Endothelial cell of umbilical vein (primary cell): ENCODE data around the gene CHMP4A.

Source experiments
- CTCF ChIP-seq, 2 donors: IDR thresholded peaks; 1 replicate in 1 of 2; 2 replicates in 1 of 2; pipeline ENCODE4 v1.5.1; 2011; ENCODE audit warnings: low read length in 2 of 2, mild to moderate bottlenecking in 2 of 2, moderate library complexity in 2 of 2, control low read depth in 1 of 2, inconsistent platforms in 1 of 2, low read depth in 1 of 2; ENCODE audit not compliant: insufficient read depth in 1 of 2; ENCODE audit errors: extremely low read depth in 1 of 2
- EZH2 ChIP-seq: IDR thresholded peaks from 2 replicates; pipeline ENCODE4 v1.6.1; 2012; ENCODE audit warnings: borderline replicate concordance, low read depth, mild to moderate bottlenecking, moderate library complexity, low read length, inconsistent platforms; ENCODE audit not compliant: severe bottlenecking
- FOS ChIP-seq: IDR thresholded peaks from 2 replicates; pipeline ENCODE4 v1.6.1; 2011; ENCODE audit warnings: mild to moderate bottlenecking, low read length, moderate library complexity, borderline replicate concordance; ENCODE audit not compliant: insufficient read depth
- GATA2 ChIP-seq: IDR thresholded peaks from 2 replicates; pipeline ENCODE4 v1.7.0; 2011; ENCODE audit warnings: low read depth, mild to moderate bottlenecking, moderate library complexity, mixed read lengths, low read length; ENCODE audit not compliant: insufficient read length, insufficient read depth
- JUN ChIP-seq: IDR thresholded peaks from 2 replicates; pipeline ENCODE4 v1.6.1; 2011; ENCODE audit warnings: borderline replicate concordance, low read depth; ENCODE audit not compliant: insufficient read length, insufficient read depth
- POLR2A ChIP-seq: IDR thresholded peaks from 2 replicates; pipeline ENCODE4 v1.6.1; 2012; ENCODE audit warnings: low read depth, mild to moderate bottlenecking, control low read depth, low read length
- POLR2AphosphoS5 ChIP-seq: IDR thresholded peaks from 2 replicates; pipeline ENCODE4 v1.6.1; 2012; ENCODE audit warnings: low read depth, mild to moderate bottlenecking, control low read depth, low read length, moderate library complexity; ENCODE audit not compliant: insufficient read depth
- TF ChIP-seq, protein P1 (sequence below): IDR thresholded peaks from 2 replicates; pipeline ENCODE4 v1.6.1; 2011; ENCODE audit not compliant: insufficient read depth, insufficient read length

DNA sequence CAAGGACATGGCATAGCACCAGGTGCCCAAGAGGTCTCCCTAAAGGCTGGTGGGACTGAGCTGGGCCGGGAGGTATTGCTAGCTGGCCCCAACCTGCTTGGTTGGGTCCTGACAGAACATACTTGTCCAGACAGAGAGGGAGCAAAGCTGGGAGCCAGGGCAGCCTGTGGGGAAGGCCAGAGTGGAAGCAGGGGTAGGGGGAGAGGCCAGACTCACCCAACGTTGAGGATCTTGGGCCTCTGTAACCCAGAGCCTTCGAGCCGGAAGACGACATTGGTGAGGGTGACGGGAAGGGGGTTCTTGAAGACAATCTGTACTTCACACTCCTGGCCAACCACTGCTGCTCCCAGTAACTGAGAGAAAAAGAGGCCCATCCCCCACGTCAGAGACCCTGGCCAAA lies 40.6 kb upstream of the CHMP4A start:
- no peak for TF ChIP-seq CTCF (IDR thresholded peaks at IDR 0.05; ENCODE audit: extremely low read depth in 1 of 2, insufficient read depth in 1 of 2, low read depth in 1 of 2, low read length in 2 of 2)
- TF ChIP-seq POLR2AphosphoS5 = no peak
- no peak for TF ChIP-seq POLR2A
- TF ChIP-seq EZH2 = no peak
- no peak for TF ChIP-seq GATA2
- TF ChIP-seq JUN = no peak
- no peak for TF ChIP-seq FOS
- TF ChIP-seq, protein P1, sequence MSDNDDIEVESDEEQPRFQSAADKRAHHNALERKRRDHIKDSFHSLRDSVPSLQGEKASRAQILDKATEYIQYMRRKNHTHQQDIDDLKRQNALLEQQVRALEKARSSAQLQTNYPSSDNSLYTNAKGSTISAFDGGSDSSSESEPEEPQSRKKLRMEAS = no peak
